WTC11 (cell line): ENCODE data around the gene GARS1.
A peak's percentile ranks its signal among the peaks of the same experiment; 100 is the strongest.

Experiments
- AFF4 ChIP-seq: sonication (generic); formaldehyde crosslinking; IDR thresholded peaks from 2 replicates; pipeline ENCODE4 v1.8.1; 2023; ENCODE audit warnings: mild to moderate bottlenecking, missing genetic modification reagents, borderline replicate concordance
- ATF2 ChIP-seq: sonication (generic); formaldehyde crosslinking; IDR thresholded peaks from 2 replicates; pipeline ENCODE4 v1.8.1; 2022; ENCODE audit warnings: low read depth, missing genetic modification reagents, borderline replicate concordance
- CTCF ChIP-seq: fragments of 200-600 bp; IDR thresholded peaks from 2 replicates; pipeline ENCODE4 v1.8.0; 2022; ENCODE audit warnings: antibody characterized with exemption
- ELF4 ChIP-seq: sonication (generic); formaldehyde crosslinking; IDR thresholded peaks from 2 replicates; pipeline ENCODE4 v1.8.1; 2022; ENCODE audit warnings: low read depth, mild to moderate bottlenecking, moderate library complexity, missing genetic modification reagents
- ETV6 ChIP-seq: sonication (generic); formaldehyde crosslinking; IDR thresholded peaks from 2 replicates; pipeline ENCODE4 v1.8.1; 2022; ENCODE audit warnings: mild to moderate bottlenecking, missing genetic modification reagents
- FOXP4 ChIP-seq: sonication (generic); formaldehyde crosslinking; IDR thresholded peaks from 2 replicates; pipeline ENCODE4 v1.8.0; 2022; ENCODE audit warnings: mild to moderate bottlenecking, missing genetic modification reagents
- IRF2 ChIP-seq: sonication (generic); formaldehyde crosslinking; IDR thresholded peaks from 2 replicates; pipeline ENCODE4 v1.8.0; 2022; ENCODE audit warnings: low read depth, missing genetic modification reagents, borderline replicate concordance
- MAX ChIP-seq: sonication (generic); formaldehyde crosslinking; IDR thresholded peaks from 2 replicates; pipeline ENCODE4 v1.8.0; 2022; ENCODE audit warnings: mild to moderate bottlenecking, missing genetic modification reagents
- MLX ChIP-seq: sonication (generic); formaldehyde crosslinking; IDR thresholded peaks from 2 replicates; pipeline ENCODE4 v1.8.1; 2023; ENCODE audit warnings: mild to moderate bottlenecking, missing genetic modification reagents, moderate library complexity
- MXD4 ChIP-seq: fragments of 250-450 bp; sonication (Bioruptor Pico); IDR thresholded peaks from 2 replicates; pipeline ENCODE4 v1.8.0; 2021; ENCODE audit warnings: mild to moderate bottlenecking, moderate library complexity, borderline replicate concordance
- NFE2L1 ChIP-seq: sonication (generic); formaldehyde crosslinking; IDR thresholded peaks from 2 replicates; pipeline ENCODE4 v1.8.1; 2023; ENCODE audit warnings: missing genetic modification reagents
- NR2C2 ChIP-seq: sonication (generic); formaldehyde crosslinking; IDR thresholded peaks from 2 replicates; pipeline ENCODE4 v1.8.0; 2022; ENCODE audit warnings: mild to moderate bottlenecking, missing genetic modification reagents
- TEAD4 ChIP-seq: sonication (generic); formaldehyde crosslinking; IDR thresholded peaks from 2 replicates; pipeline ENCODE4 v1.8.0; 2022; ENCODE audit warnings: mild to moderate bottlenecking, missing genetic modification reagents
- ZNF232 ChIP-seq: sonication (generic); formaldehyde crosslinking; IDR thresholded peaks from 2 replicates; pipeline ENCODE4 v1.8.0; 2022; ENCODE audit warnings: mild to moderate bottlenecking, missing genetic modification reagents

- TF ChIP-seq CTCF (no peak), TEAD4 (CRISPR knock-in tag) (0 out of 2 replicates have a peak, but pooled peaks have one; percentile 66), ETV6 (peak; percentile 86; the same call in 1 of the 2 replicates), NR2C2 (CRISPR knock-in tag) (no peak), ELF4 (no peak), MLX (CRISPR knock-in tag) (peak; percentile 29; the same call in 1 of the 2 replicates), ZNF232 (CRISPR knock-in tag) (peak; percentile 74), NFE2L1 (CRISPR knock-in tag) (no peak), IRF2 (CRISPR knock-in tag) (no peak), MXD4 (CRISPR knock-in tag) (no peak), AFF4 (no peak; the same call in 1 of the 2 replicates), MAX (CRISPR knock-in tag) (peak; percentile 98), FOXP4 (CRISPR knock-in tag) (peak; percentile 92; the same call in 1 of the 2 replicates), ATF2 (no peak)
Measured at GRCh38 chr7:30594540-30595435, at the start of gene GARS1.
